HepG2 (cell line): ENCODE measurements around the gene CREBZF. TPM values are rescaled to one million over a fixed set of nuclear protein-coding genes. Genes with fewer than 3 reads are reported as not detected.

ENCODE experiments used
- ATAD3A ChIP-seq: sonication (generic); formaldehyde crosslinking; IDR thresholded peaks from 2 replicates; pipeline ENCODE4 v1.4.0; 2020; ENCODE audit warnings: missing genetic modification reagents
- ATM ChIP-seq: fragments of 450-650 bp; IDR thresholded peaks from 2 replicates; pipeline ENCODE4 v1.7.1; 2017; ENCODE audit warnings: mild to moderate bottlenecking, borderline replicate concordance
- CAMTA2 ChIP-seq: sonication (generic); formaldehyde crosslinking; IDR thresholded peaks from 2 replicates; pipeline ENCODE4 v1.4.0; 2020; ENCODE audit warnings: mild to moderate bottlenecking, missing genetic modification reagents, borderline replicate concordance
- E2F5 ChIP-seq: sonication (generic); formaldehyde crosslinking; conservative IDR thresholded peaks from 2 replicates; pipeline ENCODE4 v1.4.0; 2020; ENCODE audit warnings: missing genetic modification reagents
- HMG20A ChIP-seq: IDR thresholded peaks from 2 replicates; pipeline ENCODE4 v1.6.1; 2016; ENCODE audit warnings: borderline replicate concordance
- HOXA9 ChIP-seq: sonication (generic); formaldehyde crosslinking; IDR thresholded peaks from 2 replicates; pipeline ENCODE4 v1.8.1; 2022; ENCODE audit warnings: missing genetic modification reagents, mild to moderate bottlenecking, moderate library complexity, borderline replicate concordance
- JUN ChIP-seq: sonication (generic); formaldehyde crosslinking; IDR thresholded peaks from 2 replicates; pipeline ENCODE4 v1.4.0; 2020; ENCODE audit warnings: mild to moderate bottlenecking, missing genetic modification reagents
- KMT2A ChIP-seq: sonication (generic); formaldehyde crosslinking; IDR thresholded peaks from 2 replicates; pipeline ENCODE4 v1.4.0; 2020; ENCODE audit warnings: missing genetic modification reagents
- MBD4 ChIP-seq: IDR thresholded peaks from 2 replicates; pipeline ENCODE4 v1.6.1; 2012; ENCODE audit warnings: low read length, inconsistent platforms, borderline replicate concordance
- NFYB ChIP-seq: sonication (generic); formaldehyde crosslinking; IDR thresholded peaks from 2 replicates; pipeline ENCODE4 v1.4.0; 2020; ENCODE audit warnings: missing genetic modification reagents
- NR1H2 ChIP-seq: sonication (generic); formaldehyde crosslinking; IDR thresholded peaks from 2 replicates; pipeline ENCODE4 v1.8.1; 2022; ENCODE audit warnings: low read depth, missing genetic modification reagents, borderline replicate concordance
- NR2F6 ChIP-seq, 2 experiments: IDR thresholded peaks; 2 replicates each; pipeline ENCODE4 v1.6.1; 2016; ENCODE audit warnings: antibody characterized with exemption in 1 of 2, mild to moderate bottlenecking in 1 of 2
- PCBP1 ChIP-seq: fragments of 200-400 bp; formaldehyde crosslinking; IDR thresholded peaks from 2 replicates; pipeline ENCODE4 v1.6.1; 2017; ENCODE audit warnings: mild to moderate bottlenecking, low read depth, low read length, borderline replicate concordance
- PRDM10 ChIP-seq: sonication (generic); formaldehyde crosslinking; IDR thresholded peaks from 2 replicates; pipeline ENCODE4 v1.4.0; 2020; ENCODE audit warnings: low read depth, missing genetic modification reagents
- RBAK ChIP-seq: sonication (generic); formaldehyde crosslinking; IDR thresholded peaks from 2 replicates; pipeline ENCODE4 v1.5.1; 2020; ENCODE audit warnings: mild to moderate bottlenecking, missing genetic modification reagents
- SPEN ChIP-seq: sonication (generic); formaldehyde crosslinking; IDR thresholded peaks from 2 replicates; pipeline ENCODE4 v1.5.1; 2020; ENCODE audit warnings: low read depth, mild to moderate bottlenecking, missing genetic modification reagents
- ZFP41 ChIP-seq: sonication (generic); formaldehyde crosslinking; IDR thresholded peaks from 2 replicates; pipeline ENCODE4 v1.4.0; 2020; ENCODE audit warnings: mild to moderate bottlenecking, missing genetic modification reagents, borderline replicate concordance
- ZFP62 ChIP-seq: sonication (generic); formaldehyde crosslinking; IDR thresholded peaks from 2 replicates; pipeline ENCODE4 v1.4.0; 2020; ENCODE audit warnings: missing genetic modification reagents
- ZNF232 ChIP-seq: sonication (generic); formaldehyde crosslinking; IDR thresholded peaks from 2 replicates; pipeline ENCODE4 v1.4.0; 2020; ENCODE audit warnings: missing genetic modification reagents, borderline replicate concordance
- ZNF557 ChIP-seq: sonication (generic); formaldehyde crosslinking; IDR thresholded peaks from 2 replicates; pipeline ENCODE4 v1.4.0; 2020; ENCODE audit warnings: missing genetic modification reagents
- ZNF558 ChIP-seq: sonication (generic); formaldehyde crosslinking; IDR thresholded peaks from 2 replicates; pipeline ENCODE4 v1.9.0; 2022; ENCODE audit warnings: mild to moderate bottlenecking, missing genetic modification reagents, borderline replicate concordance
- ZNF75D ChIP-seq: sonication (generic); formaldehyde crosslinking; IDR thresholded peaks from 2 replicates; pipeline ENCODE4 v1.8.1; 2023; ENCODE audit warnings: missing genetic modification reagents, mild to moderate bottlenecking, borderline replicate concordance
- ZSCAN12 ChIP-seq: sonication (generic); formaldehyde crosslinking; IDR thresholded peaks from 2 replicates; pipeline ENCODE4 v1.9.0; 2021; ENCODE audit warnings: mild to moderate bottlenecking, missing genetic modification reagents
- ZSCAN31 ChIP-seq: sonication (generic); formaldehyde crosslinking; IDR thresholded peaks from 2 replicates; pipeline ENCODE4 v1.5.0; 2020; ENCODE audit warnings: low read depth, mild to moderate bottlenecking, missing genetic modification reagents
- ZUFSP ChIP-seq: sonication (generic); formaldehyde crosslinking; IDR thresholded peaks from 2 replicates; pipeline ENCODE4 v1.9.0; 2021; ENCODE audit warnings: missing genetic modification reagents, mild to moderate bottlenecking, borderline replicate concordance
- polyA plus RNA-seq, 8 experiments: library from polyadenylated mRNA; depleted of rRNA in 3 of 8; stranded (reverse) in 7 of 8; unstranded in 1 of 8; fragments of >200 nt; fragmentation: Illumina TruSeq in 4 of 8; extraction: Trizol in 4 of 8; gene quantifications; 2 replicates each; pipeline versions ENCODE4 v1.2.1 to v1.2.3, GENCODE V29; 2011 to 2016; ENCODE audit warnings: low read depth in 4 of 8, missing spikeins in 1 of 8, mixed read lengths in 1 of 8; ENCODE audit not compliant: insufficient read depth in 1 of 8
- total RNA-seq, 5 experiments: library from RNA; depleted of rRNA; stranded (reverse); fragments of >200 nt; fragmentation: Illumina TruSeq; extraction: Trizol; gene quantifications; 2 replicates each; pipeline ENCODE4 v1.2.3, GENCODE V29; 2016; ENCODE audit warnings: low read depth in 1 of 5

The CREBZF gene
- total and polyA plus RNA-seq, 2 of the 13 experiments (the other 11 are each of a cell fraction or from before 2014, with no cell fraction given): 30.6 to 43.1 TPM

GRCh38 chr11:85627998-85628770 is 36.7 kb downstream of the CREBZF start, which contains the start of gene TMEM126B (continued):
- TF ChIP-seq PRDM10 (CRISPR knock-in tag) (no peak; the same call in 1 of the 2 replicates), KMT2A (CRISPR knock-in tag) (peak; percentile 89), ZSCAN31 (CRISPR knock-in tag) (peak; percentile 34; the same call in 1 of the 2 replicates), JUN (CRISPR knock-in tag) (0 out of 2 replicates have a peak, but pooled peaks have one; percentile 7), ZNF558 (CRISPR knock-in tag) (no peak), HMG20A (CRISPR knock-in tag) (peak; percentile 15; the same call in 1 of the 2 replicates), E2F5 (CRISPR knock-in tag) (peak; percentile 91), ZNF75D (no peak), ZUFSP (no peak), ZNF557 (CRISPR knock-in tag) (no peak), MBD4 (no peak), ZFP62 (no peak), ATAD3A (CRISPR knock-in tag) (no peak), ZSCAN12 (CRISPR knock-in tag) (no peak), PCBP1 (no peak), NFYB (CRISPR knock-in tag) (peak; percentile 79), HOXA9 (CRISPR knock-in tag) (peak; percentile 99), ZNF232 (CRISPR knock-in tag) (peak; percentile 60; the same call in 1 of the 2 replicates), NR2F6 (IDR thresholded peaks at IDR 0.05) (no peak), NR2F6 (CRISPR knock-in tag; IDR thresholded peaks at IDR 0.05) (no peak), NR1H2 (CRISPR knock-in tag) (no peak), CAMTA2 (CRISPR knock-in tag) (peak; percentile 47; the same call in 1 of the 2 replicates), RBAK (no peak), ZFP41 (CRISPR knock-in tag) (no peak), ATM (no peak), SPEN (CRISPR knock-in tag) (no peak)
